OCI-LY1 (cell line): ENCODE measurements around the gene ELMOD3.

Experiments used
- CTCF ChIP-seq: fragments of 200-600 bp; sonication (generic), shearing (Covaris generic); IDR thresholded peaks from 2 replicates; pipeline ENCODE4 v1.5.1; 2017; ENCODE audit warnings: mild to moderate bottlenecking, antibody characterized with exemption, low read length, moderate library complexity, mixed read lengths
- EZH2 ChIP-seq: fragments of 200-600 bp; sonication (generic), shearing (Covaris generic); IDR thresholded peaks from 2 replicates; pipeline ENCODE4 v1.8.0; 2017; ENCODE audit warnings: borderline replicate concordance, mixed run types, mild to moderate bottlenecking, antibody characterized with exemption, low read length, moderate library complexity, mixed read lengths

DNA sequence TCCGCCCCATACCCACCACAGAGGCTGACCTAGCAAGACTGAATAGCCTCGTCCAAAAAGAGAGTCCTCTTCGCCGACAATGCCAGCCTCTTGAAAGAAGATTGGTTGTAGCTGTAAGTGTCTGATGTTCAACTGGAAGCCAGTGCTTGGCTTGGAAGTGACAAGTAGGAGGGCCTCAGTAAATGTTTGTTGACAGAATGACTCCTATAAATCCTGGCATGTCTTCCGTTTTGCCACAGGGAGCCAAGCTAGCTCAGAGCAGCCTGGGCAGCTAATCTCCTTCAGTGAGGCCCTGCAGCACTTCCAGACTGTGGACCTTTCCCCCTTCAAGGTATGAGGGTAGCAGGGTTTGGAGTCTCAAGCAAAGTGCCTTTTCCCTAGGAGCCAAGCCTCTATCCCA lies 14.9 kb downstream of the ELMOD3 start:
- no peak for TF ChIP-seq CTCF
- TF ChIP-seq EZH2: no peak
